Activated T-cell treated with anti-CD3 and anti-CD28 coated beads, Interleukin-2, amount 50 U/mL, for 72 hours (primary cell): Measurements from ENCODE around the gene ERAP2. TPM values are rescaled to one million over a fixed set of nuclear protein-coding genes. Genes with fewer than 3 reads are reported as not detected.

ENCODE experiments used
- total RNA-seq, 2 donors: library from RNA; stranded (reverse); gene quantifications; one replicate each; pipeline ENCODE4 v1.2.3, GENCODE V29; 2022

The ERAP2 gene
- total RNA-seq, 2 donors from 2014 or later, result 92.1 to 133 TPM

Other genes with a start within 250 kb of the ERAP2 start
- 100 to 1,000 TPM; 120 to 163 TPM for gene CAST, start 214.1 kb upstream of the ERAP2 start, total RNA-seq
- 100 to 1,000 TPM in 1 of 2 donors, 10 to 100 TPM in 1; 91.3 to 105 TPM for gene ERAP1, start 68.6 kb upstream of the ERAP2 start, total RNA-seq
- 10 to 100 TPM; 75.7 to 80.3 TPM for gene LNPEP, start 59.6 kb downstream of the ERAP2 start, total RNA-seq